Stimulated activated CD4-positive, alpha-beta T cell treated with anti-CD3 and anti-CD28 coated beads, Interleukin-4, amount 100 ng/mL, for 24 hours (primary cell): ENCODE data around the gene TBC1D7.

ENCODE experiments used
- DNase-seq: peaks from one replicate; pipeline ENCODE4 v3.0.0-alpha.2; 2020

TBC1D7 gene

GRCh38 chr6:13318821-13319220, 9.5 kb downstream of the TBC1D7 start:
- DNase-seq, result no peak

DNA sequence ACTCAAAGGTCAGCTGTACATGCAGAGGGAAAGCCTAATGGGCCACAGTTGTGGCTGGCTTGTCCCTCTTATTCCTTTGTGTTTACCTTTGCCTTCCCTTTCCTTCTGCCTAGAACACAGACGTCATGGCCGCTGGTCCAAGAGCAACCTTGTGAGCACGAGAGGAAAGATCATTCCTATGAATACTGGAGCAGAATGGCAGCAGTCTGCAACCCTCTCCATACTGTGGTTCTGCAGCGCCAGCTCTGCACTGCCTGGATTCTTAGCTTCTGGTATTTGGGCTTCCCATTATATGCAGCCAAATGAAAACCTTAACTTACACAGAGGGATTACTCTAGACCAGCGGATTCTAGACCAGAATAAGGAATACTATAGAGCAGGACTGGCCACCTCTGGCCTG, 12.4 kb downstream of the TBC1D7 start:
- DNase-seq, result no peak

DNA sequence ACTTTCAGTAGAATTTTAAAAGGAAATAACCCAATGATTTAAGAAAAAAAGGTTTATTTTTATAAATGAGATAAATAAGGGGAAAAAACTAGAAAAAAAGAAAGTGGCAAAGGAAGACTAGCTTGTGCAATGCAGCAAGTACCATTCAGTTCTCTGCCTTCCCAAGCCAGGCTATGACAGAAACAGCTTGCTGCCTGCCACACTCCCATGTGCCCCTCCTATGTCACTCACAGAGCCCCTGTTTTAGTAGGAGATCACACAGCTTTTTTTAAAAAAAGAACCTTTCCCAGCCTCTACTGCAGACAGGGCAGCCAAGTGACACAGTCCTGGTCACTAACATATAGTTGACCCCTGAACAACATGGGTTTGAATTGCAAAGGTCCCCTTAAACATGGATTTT, 13.5 kb downstream of the TBC1D7 start:
- DNase-seq, result no peak

DNA sequence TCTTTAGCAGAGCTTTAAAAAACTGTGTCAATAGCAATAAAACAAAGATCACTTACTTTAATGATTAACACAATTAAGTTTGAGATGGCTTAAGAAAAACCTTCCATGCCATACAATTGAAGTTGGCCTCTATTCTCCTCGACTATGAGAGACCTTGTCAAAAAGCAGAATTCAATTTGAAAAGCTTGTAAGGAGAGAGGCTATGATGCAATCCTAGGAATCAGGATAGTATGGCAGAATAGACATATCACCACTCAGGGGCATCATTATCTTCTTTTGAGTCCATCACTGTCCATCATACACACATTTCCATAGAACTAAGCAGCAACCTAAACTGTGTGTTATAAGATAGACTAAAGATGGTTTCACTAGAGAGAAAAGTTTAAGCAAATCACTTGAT, 17.2 kb downstream of the TBC1D7 start:
- no peak for DNase-seq

DNA sequence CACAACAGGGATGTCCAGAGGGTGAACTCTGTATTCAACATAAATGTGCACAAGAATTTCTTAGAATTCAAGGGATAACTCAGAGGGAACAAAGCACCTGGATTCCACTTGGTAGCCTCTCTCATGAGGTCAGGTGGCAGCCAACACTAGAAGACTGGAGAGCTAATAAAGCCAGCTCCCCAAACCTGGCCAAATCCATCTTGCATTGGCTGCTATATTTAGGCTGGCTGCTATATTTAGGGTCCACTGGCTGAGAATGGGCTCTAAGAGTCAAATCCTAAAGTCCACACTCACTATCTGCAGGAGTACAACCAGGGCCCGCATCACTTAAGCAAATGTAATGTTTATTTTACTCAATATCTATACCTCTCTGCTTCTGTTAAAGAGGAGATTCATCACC, 20.0 kb downstream of the TBC1D7 start:
- no peak for DNase-seq

DNA sequence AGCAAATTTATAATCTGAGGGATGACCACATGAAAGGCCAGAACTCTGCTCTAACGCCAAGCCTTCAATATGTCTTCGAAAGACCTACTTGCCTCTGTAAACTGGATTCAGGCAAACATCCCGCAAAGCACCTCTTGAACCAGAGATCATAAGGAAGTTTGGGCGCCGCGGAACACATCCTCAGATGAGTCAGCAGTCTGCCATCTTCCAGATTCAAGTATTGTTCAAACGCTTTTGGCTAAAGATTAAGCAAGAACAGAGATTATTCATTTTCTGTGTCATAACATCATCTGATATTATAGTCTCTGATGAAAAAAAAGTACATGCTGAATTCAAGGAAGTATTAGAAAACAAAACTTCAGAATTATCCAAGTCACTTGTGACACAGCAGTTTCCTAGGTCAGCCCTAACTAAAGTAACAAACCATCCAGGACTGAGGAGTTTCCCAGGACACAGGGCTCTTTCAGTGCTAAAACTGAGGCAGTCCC, 20.8 kb downstream of the TBC1D7 start:
- DNase-seq, result no peak

DNA sequence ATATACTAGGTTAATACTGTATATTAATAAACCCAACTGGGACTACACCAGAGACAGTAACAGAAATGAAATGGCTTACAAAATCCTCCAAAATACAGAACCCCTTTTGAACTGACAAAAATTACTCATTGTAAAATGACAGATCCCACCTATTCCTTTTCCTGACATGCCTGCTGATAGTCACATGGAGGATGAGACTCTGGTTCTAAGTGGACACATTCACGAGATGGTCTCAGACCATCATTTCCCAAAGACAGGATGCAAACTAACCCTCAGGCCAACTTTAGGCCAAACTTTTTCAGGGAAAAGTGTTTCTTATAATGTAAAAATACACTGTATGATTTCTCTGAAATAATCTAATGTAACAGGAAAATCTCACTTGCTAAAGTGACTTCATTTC, 22.5 kb downstream of the TBC1D7 start:
- DNase-seq, result no peak

DNA sequence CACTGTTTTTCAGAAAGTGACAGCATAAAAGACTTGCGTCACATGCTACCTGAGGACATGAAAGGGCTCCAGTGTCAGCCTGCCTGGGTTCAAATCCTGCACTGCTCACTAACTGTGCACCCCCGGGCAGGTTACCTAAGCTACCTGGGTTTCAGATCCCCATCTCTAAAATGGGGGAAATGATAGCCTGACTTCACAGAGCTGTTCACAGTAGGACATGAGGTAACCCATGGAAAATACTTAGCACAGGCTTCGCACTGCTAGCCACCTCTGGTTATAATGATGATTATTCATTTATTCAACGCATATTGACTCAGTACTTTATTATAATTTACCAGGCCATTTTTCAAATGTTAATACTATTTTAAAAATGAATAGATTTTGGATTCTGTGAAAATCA, 23.0 kb downstream of the TBC1D7 start:
- no peak for DNase-seq

DNA sequence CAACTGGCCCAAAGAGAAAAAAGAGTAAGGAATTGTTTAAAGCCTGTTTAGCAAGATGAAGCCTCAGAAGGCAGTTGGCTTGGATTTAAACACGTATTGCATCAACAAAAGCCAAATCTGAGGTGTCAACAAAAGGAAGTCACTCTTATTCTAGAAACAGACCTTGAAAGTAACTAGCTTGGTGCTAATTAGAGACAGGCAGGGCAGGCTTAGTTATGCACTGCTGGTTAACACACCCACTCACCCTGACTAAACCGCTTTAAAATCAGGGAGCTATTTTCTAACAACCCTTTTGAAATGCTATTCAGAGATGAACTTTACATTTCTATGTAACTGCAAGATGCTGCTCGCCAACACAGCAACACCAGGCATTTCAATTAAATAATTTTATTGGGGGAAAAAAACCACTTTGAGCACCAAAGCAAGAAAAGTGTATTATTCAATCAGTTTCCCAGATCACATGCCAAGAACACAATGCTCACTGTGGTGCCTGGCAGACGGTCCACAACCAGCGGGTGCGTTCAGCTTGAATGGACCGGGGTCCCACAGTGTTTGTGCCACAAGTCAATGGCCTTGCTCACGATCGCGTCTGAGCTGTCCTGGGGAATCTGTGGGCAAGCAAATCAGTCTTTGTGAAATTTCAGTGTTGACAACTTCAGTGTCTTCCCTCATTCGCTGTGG, 23.6 kb downstream of the TBC1D7 start:
- DNase-seq, result no peak

GRCh38 chr6:13304101-13304500, 24.2 kb downstream of the TBC1D7 start:
- DNase-seq, result no peak

DNA sequence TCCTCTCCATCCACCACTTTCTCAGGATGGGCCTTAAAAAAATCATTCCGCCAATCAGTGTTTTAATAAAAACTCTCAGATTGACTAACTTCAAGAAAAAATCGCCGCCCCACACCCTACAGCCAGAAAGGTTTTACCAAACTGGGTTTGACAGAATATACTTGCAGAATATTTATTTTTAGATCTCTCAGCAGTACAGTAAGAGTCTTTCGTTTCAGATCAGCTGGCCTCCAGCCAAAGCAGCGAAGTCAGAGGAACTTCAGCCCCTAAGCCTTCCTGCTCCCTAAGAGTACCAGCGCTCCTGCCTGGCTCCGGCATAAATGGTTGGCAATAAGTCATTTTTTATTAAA, 24.7 kb downstream of the TBC1D7 start:
- DNase-seq, result peak; percentile 16

- DNase-seq, result peak; percentile 61
Measured at GRCh38 chr6:13302751-13303667, 25.3 kb downstream of the TBC1D7 start.

GRCh38 chr6:13302291-13302690, 26.0 kb downstream of the TBC1D7 start:
- no peak for DNase-seq

GRCh38 chr6:13300643-13301590, 27.4 kb downstream of the TBC1D7 start:
- DNase-seq, result no peak

GRCh38 chr6:13299918-13300317, 28.4 kb downstream of the TBC1D7 start:
- no peak for DNase-seq

DNA sequence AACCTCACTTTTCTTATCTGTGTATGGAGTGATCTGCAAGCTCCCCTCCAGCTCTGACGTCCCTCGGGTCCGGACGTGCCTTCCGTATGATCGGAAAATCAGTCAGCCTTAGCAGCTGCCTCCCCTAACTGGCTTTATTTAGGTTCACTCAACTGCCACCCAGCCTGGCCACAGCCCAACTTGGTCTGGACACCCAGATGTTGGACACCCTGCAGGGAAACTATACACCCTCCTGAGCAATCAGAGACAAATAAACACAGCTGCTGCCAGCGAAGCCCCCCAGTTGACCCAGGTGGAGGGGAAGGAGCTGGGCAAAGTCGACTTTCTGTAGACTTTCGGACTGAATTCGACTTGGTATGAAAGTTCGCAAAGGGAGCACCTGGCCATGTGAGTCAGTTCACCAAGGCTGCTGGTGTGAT, 28.9 kb downstream of the TBC1D7 start:
- DNase-seq, result no peak

GRCh38 chr6:13298446-13298845, 29.9 kb downstream of the TBC1D7 start:
- DNase-seq, result no peak

GRCh38 chr6:13297391-13297790, 30.9 kb downstream of the TBC1D7 start:
- no peak for DNase-seq

GRCh38 chr6:13296536-13296997, 31.8 kb downstream of the TBC1D7 start:
- DNase-seq, result no peak

DNA sequence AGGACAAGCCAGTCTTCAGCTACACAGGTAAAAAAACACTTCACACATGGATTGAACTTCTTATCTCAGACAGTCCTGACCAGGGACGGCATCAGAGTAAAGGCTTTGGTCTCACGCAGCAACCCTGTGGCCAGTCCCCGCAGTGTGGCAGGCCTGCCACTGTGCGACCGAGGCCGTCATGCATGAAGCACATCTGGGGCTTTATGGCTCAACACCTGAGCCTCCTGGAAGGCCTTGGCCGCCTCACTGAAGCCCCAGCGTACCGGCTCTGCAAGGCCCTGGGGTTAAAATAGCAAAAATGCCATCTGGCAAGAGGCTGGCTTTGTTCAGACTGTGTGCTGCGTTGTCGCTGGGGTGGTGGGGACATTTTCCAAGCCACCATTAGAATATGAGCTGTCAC, 32.8 kb downstream of the TBC1D7 start:
- DNase-seq, result no peak

DNA sequence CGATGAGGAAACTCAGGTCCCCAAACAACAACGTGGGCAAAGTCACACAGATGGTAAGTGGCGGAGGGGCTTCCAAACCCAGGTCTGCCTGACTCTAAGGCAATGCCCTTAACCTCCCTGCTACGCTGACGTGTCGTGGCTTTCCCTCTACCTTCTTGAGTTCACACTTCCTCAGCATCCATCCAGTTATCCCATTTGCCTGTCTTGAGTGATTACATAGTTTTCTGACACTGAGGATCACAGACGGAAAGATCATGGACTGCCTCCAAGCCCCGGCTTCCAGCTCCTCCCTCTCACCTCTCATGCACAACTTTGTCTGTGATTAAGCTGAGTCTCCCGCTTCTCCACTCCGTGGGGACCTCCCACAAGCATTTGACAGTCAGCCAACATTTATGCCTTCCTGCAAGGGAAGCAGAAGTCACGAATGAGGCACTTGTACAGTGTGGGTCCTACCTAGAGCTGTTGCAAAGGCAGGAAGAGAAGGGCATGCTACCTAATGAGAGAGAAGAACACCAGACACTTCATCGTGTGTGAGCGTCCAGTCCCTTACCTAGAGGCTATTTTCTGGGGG, 33.8 kb downstream of the TBC1D7 start:
- no peak for DNase-seq

- no peak for DNase-seq
Measured at GRCh38 chr6:13292774-13293173, 35.6 kb downstream of the TBC1D7 start.

- DNase-seq, result no peak
Measured at GRCh38 chr6:13290335-13290734, 38.0 kb downstream of the TBC1D7 start.
